NCI-H2107 (cell line): ENCODE results near the gene OR5M11.
"Not testable (repeated sequence)": the region's sequence is repeated elsewhere in the genome, so short reads cannot be mapped to it uniquely, and the experiment has no call there.

Experiments used
- DNase-seq: peaks from one replicate; lab custom pipeline; 2025; lab: John Stamatoyannopoulos, UW

Gene OR5M11

DNA sequence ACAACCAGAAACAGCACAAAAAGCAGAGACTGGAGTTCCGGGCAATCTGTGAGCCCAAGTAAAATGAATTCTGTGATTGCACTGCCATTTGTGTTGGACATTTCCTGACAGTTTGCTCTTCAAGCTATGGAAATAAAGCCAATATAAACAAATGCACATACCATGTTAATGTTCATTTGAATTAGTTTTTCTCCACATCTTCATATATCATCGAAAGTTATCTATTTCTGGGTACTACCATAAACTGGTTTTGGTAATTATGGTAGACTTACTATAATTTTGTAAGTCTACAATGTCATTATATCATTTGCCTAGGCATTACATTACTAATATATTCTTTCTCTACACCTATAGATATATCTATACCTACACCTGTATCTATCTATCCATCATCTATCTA, at the start of gene OR5M11:
TSS of gene OR5M11 (minus strand) at position 101 of the 400 bp plus-strand sequence. CDS start at position 101, 0 bp downstream.
- no peak for DNase-seq

GRCh38 chr11:56592088-56592717, 49.1 kb upstream of the OR5M11 start:
- not testable (repeated sequence) for DNase-seq

- DNase-seq: no peak
Observed at GRCh38 chr11:56577621-56578020, 34.6 kb upstream of the OR5M11 start, which contains the start of gene OR5M10. OR5M10 (minus strand) TSS chr11:56577721; CDS start chr11:56577721, 0 bp downstream.

GRCh38 chr11:56558574-56558973, 15.5 kb upstream of the OR5M11 start:
- no peak for DNase-seq

GRCh38 chr11:56554691-56555090, 11.6 kb upstream of the OR5M11 start:
- not testable (repeated sequence) for DNase-seq

- DNase-seq: no peak
Observed at GRCh38 chr11:56545531-56545930, 2.5 kb upstream of the OR5M11 start.

GRCh38 chr11:56543739-56544138, 682 bp upstream of the OR5M11 start:
- no peak for DNase-seq

- DNase-seq: no peak
Observed at GRCh38 chr11:56533054-56533740, 9.9 kb downstream of the OR5M11 start.

GRCh38 chr11:56531856-56532255, 11.2 kb downstream of the OR5M11 start:
- DNase-seq: no peak

- DNase-seq: no peak
Observed at GRCh38 chr11:56522008-56522407, 21.0 kb downstream of the OR5M11 start.

DNA sequence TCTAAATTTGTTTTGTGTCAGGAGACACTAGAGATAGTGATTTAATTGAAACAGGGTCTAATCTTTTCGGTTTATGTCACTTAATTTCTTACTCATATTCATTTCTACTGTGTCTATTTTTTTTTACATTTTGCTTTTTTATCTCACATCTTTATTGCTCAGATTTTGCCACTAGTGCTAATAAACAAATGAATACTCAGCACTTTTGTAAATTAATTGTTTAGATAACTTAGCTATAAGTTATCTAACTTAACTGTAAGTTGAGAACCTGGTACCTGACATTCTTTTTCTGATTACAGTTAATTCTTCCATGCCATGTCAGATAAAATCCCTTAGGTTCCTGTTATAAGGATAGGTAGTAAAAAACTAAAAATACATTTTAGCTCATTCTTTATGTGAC, 29.8 kb downstream of the OR5M11 start:
- DNase-seq: no peak

GRCh38 chr11:56509439-56509838, 33.6 kb downstream of the OR5M11 start:
- no peak for DNase-seq

- no peak for DNase-seq
Observed at GRCh38 chr11:56497010-56497409, 46.0 kb downstream of the OR5M11 start.

DNA sequence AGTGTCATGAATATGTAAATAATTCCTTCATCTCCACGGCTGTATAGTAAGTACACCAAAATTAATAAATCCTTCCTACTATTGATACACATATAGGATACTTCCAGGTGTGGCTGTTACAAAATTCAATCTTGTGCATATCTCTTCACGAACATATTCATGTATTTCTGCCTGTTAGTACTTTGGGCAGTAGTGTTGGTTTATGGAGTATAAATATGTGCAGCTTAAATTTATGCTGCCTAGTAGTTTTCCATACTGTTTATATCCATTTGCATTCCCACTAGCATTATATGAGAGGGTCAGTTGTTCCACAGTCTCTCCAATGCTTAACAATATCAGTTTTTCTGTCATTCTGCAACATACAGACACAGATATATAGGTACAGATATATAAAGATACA, 47.9 kb downstream of the OR5M11 start:
- DNase-seq: no peak
